ENCODE measurements around the gene ARID5B. TPM values are rescaled to one million over a fixed set of nuclear protein-coding genes. Genes with fewer than 3 reads are reported as not detected.

Gene ARID5B
- total RNA-seq, 1 donor from 2014 or later = 0.62 TPM

DNA sequence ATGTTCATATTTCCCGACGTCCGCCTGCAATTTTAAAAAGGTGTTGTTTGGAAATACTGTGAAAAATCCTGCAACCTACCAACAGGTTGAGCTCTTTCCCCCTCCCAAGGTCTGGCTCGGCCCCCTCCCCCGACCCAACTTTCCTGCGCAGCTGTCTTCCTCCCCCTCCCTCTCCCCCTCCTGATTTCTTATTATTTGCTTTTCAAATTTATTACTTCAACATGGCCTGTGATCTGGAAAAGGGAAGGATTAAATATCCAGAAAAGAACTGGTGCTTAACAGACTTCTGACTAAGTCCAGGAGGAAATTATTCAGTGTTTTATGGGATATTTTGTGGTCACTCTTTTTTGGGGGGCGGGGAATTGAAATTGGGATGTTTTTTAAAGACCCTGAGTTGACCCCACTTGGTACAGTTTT lies 2.4 kb downstream of the ARID5B start:
- peak overlapping the region; percentile 92 for H3K4me3 Mint-ChIP-seq (ENCODE audit: unreplicated experiment)
- DNase-seq (ENCODE audit: low spot score) = no peak
- TF ChIP-seq, protein P1, sequence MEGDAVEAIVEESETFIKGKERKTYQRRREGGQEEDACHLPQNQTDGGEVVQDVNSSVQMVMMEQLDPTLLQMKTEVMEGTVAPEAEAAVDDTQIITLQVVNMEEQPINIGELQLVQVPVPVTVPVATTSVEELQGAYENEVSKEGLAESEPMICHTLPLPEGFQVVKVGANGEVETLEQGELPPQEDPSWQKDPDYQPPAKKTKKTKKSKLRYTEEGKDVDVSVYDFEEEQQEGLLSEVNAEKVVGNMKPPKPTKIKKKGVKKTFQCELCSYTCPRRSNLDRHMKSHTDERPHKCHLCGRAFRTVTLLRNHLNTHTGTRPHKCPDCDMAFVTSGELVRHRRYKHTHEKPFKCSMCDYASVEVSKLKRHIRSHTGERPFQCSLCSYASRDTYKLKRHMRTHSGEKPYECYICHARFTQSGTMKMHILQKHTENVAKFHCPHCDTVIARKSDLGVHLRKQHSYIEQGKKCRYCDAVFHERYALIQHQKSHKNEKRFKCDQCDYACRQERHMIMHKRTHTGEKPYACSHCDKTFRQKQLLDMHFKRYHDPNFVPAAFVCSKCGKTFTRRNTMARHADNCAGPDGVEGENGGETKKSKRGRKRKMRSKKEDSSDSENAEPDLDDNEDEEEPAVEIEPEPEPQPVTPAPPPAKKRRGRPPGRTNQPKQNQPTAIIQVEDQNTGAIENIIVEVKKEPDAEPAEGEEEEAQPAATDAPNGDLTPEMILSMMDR (IDR thresholded peaks at IDR 0.05; ENCODE audit: unreplicated experiment) = no peak
- H3K27me3 Mint-ChIP-seq (ENCODE audit: unreplicated experiment) = no peaks in the 10 kb centered on the region
- peaks cover 18% of the 10 kb centered on the region for H3K4me1 Mint-ChIP-seq (ENCODE audit: unreplicated experiment)
- no peaks in the 10 kb centered on the region for H3K9me3 Mint-ChIP-seq (ENCODE audit: unreplicated experiment)
- H3K27ac Mint-ChIP-seq (ENCODE audit: unreplicated experiment) = no peak overlapping the region
- no peaks in the 10 kb centered on the region for H3K36me3 Mint-ChIP-seq (ENCODE audit: low read depth, unreplicated experiment)

DNA sequence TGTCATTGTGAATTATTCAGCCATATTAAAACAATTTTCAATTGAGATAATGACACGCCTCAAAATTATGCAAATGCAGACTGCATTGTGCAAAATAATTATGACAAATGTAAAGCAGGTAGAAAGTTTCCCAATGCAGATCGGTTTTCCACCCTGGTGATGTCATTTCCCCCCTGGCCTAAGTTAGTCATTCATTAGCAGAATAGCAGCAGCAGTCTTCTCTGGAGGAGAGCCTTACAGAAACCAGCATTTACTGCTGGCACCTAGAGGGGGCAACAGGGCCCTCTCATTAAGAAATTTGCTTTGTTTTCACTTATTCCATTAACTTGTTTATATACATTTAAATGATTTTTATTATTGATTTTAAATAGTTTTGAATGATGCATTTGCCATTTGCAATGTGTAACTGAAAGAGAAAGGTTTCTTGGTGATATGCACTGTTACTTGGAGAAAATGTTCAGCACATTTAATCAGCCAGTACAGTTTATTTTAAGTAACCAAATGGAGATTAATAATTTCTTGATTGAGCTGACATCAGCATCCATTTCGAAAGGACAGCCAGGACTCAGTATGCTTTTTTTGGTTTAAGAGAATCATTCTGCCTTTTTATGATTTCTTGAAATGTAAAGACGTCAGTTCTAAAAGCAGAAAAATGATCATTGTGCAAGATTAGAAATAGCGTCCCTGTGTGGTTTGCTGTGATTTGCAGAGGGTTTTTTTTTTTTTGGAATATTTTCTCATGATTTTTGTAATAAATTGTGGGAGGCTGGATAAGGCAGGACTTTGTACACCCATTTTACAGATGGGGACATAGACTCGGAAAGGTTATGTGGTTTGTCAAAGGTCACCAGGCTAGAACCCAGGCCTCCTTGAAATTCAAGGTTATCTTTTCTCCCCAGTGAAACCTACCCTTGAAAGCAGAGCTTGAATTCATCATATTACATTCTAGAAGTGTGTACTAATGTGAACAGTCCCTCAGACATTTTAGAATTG lies 3.5 kb downstream of the ARID5B start:
- peaks cover 9% of the 10 kb centered on the region for H3K4me1 Mint-ChIP-seq (ENCODE audit: unreplicated experiment)
- no peak overlapping the region for H3K4me3 Mint-ChIP-seq (ENCODE audit: unreplicated experiment)
- TF ChIP-seq, protein P1 (IDR thresholded peaks at IDR 0.05; ENCODE audit: unreplicated experiment) = no peak
- no peak overlapping the region for H3K27ac Mint-ChIP-seq (ENCODE audit: unreplicated experiment)
- H3K27me3 Mint-ChIP-seq (ENCODE audit: unreplicated experiment) = no peaks in the 10 kb centered on the region
- H3K36me3 Mint-ChIP-seq (ENCODE audit: low read depth, unreplicated experiment) = no peaks in the 10 kb centered on the region
- no peaks in the 10 kb centered on the region for H3K9me3 Mint-ChIP-seq (ENCODE audit: unreplicated experiment)
- no peak for DNase-seq (ENCODE audit: low spot score)

DNA sequence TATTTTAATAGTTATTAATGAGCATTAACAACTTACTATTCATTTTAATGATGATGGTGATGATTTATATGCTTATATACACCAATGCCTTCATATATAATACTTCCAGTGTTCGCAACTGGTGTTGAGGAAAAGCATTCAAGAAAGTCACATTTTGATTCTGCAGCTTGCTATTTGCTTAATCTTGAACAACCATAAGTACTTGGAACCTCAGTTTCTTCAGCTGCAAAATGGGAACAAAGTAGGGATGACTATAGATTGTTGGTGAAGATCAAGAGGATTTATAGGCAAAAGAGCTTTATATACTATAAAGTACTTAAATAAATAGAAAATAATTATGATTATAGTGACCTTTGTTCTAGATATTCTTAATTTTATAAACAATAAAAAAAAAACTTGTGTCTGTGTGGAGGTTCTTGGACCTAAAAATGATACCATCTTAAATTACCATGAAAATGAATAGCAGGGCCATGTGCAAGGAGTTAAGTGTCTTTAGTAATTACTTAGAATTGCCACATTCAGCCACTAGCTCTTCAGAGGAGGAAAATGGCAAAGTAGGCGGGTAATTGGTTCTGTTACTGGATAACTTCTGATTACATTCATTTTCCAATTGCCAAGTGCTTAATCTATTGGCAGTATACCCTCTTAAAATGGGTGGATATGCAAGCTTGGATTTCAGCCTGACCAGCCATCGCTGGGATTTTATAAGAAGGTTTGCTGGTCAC lies 4.5 kb downstream of the ARID5B start:
- H3K9me3 Mint-ChIP-seq (ENCODE audit: unreplicated experiment) = no peaks in the 10 kb centered on the region
- DNase-seq (ENCODE audit: low spot score) = no peak
- TF ChIP-seq, protein P1 (IDR thresholded peaks at IDR 0.05; ENCODE audit: unreplicated experiment) = no peak
- H3K4me1 Mint-ChIP-seq (ENCODE audit: unreplicated experiment) = peaks cover 5% of the 10 kb centered on the region
- H3K36me3 Mint-ChIP-seq (ENCODE audit: low read depth, unreplicated experiment) = no peaks in the 10 kb centered on the region
- no peak overlapping the region for H3K27ac Mint-ChIP-seq (ENCODE audit: unreplicated experiment)
- H3K4me3 Mint-ChIP-seq (ENCODE audit: unreplicated experiment) = no peak overlapping the region
- H3K27me3 Mint-ChIP-seq (ENCODE audit: unreplicated experiment) = peaks cover 3% of the 10 kb centered on the region

DNA sequence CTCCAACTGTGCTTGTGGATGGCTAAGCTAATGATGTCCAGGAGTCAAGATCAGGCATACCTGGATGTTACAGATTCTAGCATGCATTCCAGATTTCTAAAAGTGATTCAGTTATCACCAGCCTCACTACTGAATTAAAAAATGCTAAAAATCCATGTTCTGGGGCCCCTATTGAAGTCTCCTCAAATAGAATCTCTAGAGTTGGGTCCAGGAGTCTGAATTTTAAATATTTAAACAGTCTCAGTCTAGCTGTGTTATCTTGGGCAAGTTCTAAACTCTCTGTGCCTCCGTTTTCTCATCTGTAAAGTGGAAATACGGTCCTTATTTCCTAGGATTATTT lies 5.0 kb downstream of the ARID5B start:
- no peak overlapping the region for H3K27ac Mint-ChIP-seq (ENCODE audit: unreplicated experiment)
- TF ChIP-seq, protein P1 (IDR thresholded peaks at IDR 0.05; ENCODE audit: unreplicated experiment) = no peak
- H3K4me3 Mint-ChIP-seq (ENCODE audit: unreplicated experiment) = no peak overlapping the region
- no peaks in the 10 kb centered on the region for H3K36me3 Mint-ChIP-seq (ENCODE audit: low read depth, unreplicated experiment)
- DNase-seq (ENCODE audit: low spot score) = no peak
- peaks cover 3% of the 10 kb centered on the region for H3K27me3 Mint-ChIP-seq (ENCODE audit: unreplicated experiment)
- H3K4me1 Mint-ChIP-seq (ENCODE audit: unreplicated experiment) = peaks cover 5% of the 10 kb centered on the region
- H3K9me3 Mint-ChIP-seq (ENCODE audit: unreplicated experiment) = no peaks in the 10 kb centered on the region

All from endothelial cell (in vitro differentiated cells).